Activated CD4-positive, alpha-beta T cell treated with anti-CD3 and anti-CD28 coated beads, Interleukin-2, amount 10 ng/mL, durations not matched to agents 24 days and 14 days (primary cell): Measurements from ENCODE around the gene ANKRD23. TPM values are rescaled to one million over a fixed set of nuclear protein-coding genes. Genes with fewer than 3 reads are reported as not detected.

Source experiments
- total RNA-seq: library from RNA; stranded (reverse); gene quantifications from 2 replicates; pipeline ENCODE4 v1.2.3, GENCODE V29; 2022

Gene ANKRD23
- total RNA-seq, 1 donor from 2014 or later = 6.7 TPM

Other genes starting within 250 kb of the ANKRD23 start
- gene KANSL3, start 205.7 kb downstream of the ANKRD23 start, total RNA-seq = 45.5 and 46.5 TPM in 2 replicates
- gene FER1L5, start 201.3 kb downstream of the ANKRD23 start, total RNA-seq = not detected in 2 replicates
- 6.5 and 7.3 TPM in 2 replicates for gene LMAN2L, start 104.0 kb downstream of the ANKRD23 start, total RNA-seq
- gene CNNM4, start 83.1 kb downstream of the ANKRD23 start, total RNA-seq = 10.1 and 11.2 TPM in 2 replicates
- gene CNNM3, start 27.8 kb downstream of the ANKRD23 start, total RNA-seq = 29.4 and 30.5 TPM in 2 replicates
- 37.0 and 44.0 TPM in 2 replicates for gene ANKRD39, start 14.0 kb upstream of the ANKRD23 start, total RNA-seq
- 23.8 and 26.1 TPM in 2 replicates for gene SEMA4C, start 26.1 kb upstream of the ANKRD23 start, total RNA-seq
- not detected in 2 replicates for gene FAM178B, start 142.6 kb upstream of the ANKRD23 start, total RNA-seq